Middle frontal gyrus (tissue), 1 donor: ENCODE results near the gene AP1M1.

ENCODE experiments used
- DNase-seq: peaks from one replicate; pipeline ENCODE4 v3.0.0-alpha.2; 2015; ENCODE audit warnings: low spot score; ENCODE audit errors: extremely low spot score

The AP1M1 gene

DNA sequence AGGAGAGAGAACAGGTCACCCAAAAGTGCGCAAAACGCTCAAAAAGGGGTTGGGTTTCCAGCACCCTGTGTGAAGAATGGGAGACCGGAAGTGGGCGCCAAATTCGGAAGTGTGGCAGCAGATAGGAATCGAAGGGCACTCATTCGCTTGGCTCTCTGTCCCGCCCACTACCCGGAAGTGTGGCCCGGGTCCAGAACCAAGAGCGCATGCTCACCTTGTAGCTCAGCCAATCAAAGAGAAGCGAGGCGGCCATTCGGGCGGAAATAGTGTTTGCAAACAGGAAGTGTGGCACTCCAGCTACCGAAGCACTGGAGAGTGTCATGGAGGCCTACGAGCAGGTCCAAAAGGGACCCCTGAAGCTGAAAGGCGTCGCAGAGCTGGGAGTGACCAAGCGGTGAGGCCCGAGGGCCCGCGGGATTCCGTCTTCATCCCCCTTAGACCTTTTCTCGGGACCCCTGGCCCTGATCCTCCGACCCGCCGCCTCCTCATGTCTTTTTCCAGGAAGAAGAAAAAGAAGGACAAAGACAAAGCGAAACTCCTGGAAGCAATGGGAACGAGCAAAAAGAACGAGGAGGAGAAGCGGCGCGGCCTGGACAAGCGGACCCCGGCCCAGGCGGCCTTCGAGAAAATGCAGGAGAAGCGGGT, 12.5 kb upstream of the AP1M1 start, which contains the start of gene FAM32A:
Gene FAM32A (plus strand): TSS at position 288 of the 645 bp plus-strand sequence. CDS start 33 bp downstream, at position 321.
- DNase-seq, result peak; percentile 96

DNA sequence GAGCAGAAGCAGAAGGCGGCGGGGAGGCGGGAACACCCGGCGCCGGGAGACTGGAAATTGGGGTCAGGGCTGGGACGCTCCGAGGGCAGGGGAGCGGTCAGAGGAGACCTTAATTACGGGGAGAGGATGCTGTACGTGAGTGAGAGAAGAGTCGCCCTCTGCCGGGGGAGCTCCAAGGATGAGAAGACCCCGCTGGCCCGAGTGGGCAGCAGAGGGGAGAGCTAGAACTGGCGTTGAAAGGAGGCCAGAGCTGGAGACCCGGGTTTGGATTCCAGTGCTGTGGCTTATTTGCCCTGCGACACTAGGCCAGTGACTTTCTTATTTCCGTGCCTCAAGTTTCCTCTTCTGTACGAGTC, 12.0 kb upstream of the AP1M1 start:
- DNase-seq, result no peak

DNA sequence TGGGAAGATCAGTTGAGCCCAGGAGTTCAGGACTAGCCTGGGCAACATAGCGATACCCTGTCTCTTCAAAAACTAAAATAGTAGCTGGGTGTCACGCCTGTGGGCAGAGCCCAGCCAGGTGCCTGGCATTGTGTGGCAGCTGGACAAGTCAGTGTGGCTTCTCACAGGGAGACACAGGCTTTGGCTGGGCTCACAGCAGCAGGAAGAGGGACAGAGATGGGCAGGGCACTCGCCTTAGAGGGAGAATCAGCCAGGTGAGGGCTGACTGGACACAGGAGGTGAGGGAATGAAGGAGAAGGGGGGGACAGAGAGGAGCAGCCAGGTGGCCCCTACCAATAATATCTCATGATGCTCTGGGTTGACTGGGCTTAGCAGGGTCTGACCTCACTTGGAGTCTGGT, 9.2 kb upstream of the AP1M1 start:
- DNase-seq, result no peak

DNA sequence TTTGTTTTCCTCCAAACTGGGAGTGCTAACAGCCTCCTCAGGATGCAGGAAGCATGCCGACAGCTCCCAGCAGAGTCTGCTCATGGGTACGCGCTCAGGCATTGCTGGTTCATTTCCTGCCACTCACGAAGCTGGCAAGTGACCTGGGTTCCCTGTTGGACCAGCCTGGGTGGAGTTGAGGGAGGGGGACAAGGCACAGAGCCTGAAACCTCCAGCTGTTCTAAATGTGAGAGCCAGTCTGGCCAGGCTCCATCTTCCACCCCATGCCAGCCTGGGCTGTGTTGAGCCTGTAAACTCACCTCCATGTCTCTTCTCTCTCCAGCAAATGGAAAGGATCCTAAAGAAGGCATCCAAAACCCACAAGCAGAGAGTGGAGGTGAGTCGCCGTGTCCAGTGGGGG, 7.5 kb upstream of the AP1M1 start:
- DNase-seq, result no peak

DNA sequence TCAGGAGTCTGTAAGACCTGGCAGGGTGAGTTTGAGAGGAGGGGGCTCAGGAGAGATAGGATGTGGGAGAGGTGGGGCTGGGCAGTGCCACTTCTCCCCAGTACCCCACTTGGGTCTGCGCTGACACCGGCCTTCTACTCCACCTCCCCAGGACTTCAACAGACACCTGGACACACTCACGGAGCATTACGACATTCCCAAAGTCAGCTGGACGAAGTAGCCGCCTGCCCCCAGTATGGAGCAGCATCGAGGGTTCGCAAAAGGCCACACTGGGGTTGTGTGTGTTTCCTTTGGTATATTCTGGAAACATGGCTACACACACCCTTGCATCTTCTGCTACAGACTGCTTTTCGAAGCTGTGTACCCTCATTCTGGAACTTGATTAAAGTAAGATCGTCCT, 7.0 kb upstream of the AP1M1 start:
- no peak for DNase-seq

DNA sequence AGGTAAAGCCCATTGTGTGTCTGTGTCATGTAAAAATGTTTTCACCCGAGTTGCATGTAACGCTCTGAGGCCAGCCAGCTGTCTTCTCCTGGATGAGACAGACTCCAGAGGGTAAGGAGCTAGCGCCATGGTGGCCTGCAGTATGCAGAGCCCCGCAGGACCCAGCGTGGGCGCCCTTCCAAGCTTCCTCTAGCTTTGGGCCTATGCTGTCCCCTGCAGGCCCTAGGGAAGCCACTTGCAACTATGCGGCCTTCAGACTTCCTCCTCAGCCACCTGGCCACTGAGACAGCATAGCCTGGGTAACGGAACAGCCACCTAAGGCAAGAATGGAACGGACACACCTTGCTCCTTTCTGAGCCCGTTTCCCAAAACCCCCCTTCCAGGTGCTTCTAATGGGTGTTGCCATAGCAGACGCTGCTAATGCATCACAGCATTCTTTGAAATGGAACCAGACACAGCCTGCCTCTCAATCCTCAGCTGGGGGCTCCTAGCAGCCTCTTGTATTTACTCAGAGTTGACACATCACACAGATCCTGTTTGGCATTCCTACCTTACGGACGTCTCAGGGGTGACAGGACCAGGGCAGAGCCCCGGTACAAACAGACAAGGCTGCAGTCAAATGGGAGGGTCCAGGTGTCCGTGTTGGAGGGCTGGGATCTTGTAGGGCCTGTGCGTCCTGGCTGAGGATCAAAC, 6.3 kb upstream of the AP1M1 start:
- no peak for DNase-seq

DNA sequence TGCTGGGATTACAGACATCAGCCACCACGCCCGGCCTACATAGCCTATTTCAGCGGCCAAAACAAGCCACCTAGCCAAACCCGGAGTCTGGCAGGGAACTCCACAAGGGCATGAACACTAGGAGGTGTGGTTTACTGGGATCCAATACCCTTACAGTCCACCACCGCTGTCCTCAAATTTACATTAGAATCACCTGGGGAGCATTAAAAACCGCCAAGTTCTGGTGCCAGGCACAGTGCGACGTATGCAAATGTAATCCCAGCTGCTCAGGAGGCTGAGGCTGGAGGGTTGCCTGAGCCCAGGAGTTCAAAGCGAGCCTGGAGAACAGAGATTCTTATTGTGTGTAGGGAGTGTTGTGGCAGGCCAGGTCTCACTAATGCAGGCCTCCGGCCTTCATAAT, 4.2 kb upstream of the AP1M1 start:
- DNase-seq, result no peak

DNA sequence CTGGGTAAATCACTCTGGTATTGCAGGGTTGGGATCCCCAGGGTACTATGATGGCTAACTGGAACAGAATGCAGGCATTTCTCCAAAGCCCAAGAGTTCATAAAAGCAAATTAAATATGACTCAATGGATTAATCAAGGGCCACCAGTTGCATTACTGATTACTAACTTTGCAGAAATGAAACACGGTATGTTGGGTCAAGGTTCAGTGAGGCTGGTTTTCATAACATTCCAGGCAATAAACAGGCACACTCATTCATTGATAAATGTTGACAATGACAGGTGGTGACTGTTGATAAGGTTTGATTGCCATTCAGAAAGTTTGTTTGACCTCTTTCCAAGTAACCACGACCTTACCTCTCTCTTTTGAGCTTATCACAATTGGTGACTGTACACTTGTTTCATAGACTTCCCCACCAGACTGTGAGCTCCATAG, 506 bp upstream of the AP1M1 start:
- no peak for DNase-seq

DNA sequence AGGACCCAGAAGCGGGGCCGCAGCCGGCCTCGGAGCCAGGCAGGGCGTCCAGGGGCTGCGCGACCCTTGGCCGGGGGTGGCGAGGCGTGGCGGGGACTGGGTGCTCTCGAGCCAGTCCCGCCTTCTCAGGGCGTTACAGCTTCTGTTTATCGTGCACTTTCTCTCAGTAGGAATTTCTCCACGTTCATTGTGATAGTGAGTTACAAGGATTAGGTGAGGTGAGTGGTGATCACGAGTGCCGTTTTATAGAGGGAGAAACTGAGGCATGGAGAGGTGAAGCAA, 600 bp downstream of the AP1M1 start:
- no peak for DNase-seq

DNA sequence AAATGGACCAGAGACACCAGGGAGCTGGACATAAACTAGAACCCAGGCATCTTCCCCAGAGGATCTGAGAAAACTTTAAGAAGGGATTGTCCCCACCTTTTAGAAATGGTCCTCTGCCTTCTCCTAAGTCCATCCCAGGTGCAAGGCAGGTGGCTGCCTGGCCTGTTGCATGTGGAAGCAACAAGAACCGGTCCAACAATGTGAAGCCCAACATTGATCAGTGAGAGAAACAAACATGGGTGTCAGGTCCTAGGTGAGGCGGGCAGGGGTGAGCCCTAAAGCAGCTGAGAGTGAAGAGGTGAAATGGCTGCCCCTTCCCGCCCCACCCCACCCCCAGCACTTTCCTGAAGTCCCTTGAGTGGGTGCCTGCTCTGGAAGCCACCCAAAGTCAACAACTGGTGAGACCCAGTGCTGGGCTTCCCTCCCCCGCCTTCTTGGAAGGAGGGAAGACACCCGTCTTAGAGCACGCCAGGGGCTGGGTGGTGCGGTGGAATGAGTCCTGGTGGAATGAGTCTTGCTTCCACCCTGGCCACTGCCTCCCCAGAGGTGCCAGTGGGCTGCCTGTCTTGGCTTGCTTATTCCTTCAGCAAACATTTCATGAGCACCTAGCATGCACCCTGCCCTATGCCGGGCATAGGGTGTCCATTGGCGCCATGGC, 1.7 kb downstream of the AP1M1 start:
- DNase-seq, result no peak

DNA sequence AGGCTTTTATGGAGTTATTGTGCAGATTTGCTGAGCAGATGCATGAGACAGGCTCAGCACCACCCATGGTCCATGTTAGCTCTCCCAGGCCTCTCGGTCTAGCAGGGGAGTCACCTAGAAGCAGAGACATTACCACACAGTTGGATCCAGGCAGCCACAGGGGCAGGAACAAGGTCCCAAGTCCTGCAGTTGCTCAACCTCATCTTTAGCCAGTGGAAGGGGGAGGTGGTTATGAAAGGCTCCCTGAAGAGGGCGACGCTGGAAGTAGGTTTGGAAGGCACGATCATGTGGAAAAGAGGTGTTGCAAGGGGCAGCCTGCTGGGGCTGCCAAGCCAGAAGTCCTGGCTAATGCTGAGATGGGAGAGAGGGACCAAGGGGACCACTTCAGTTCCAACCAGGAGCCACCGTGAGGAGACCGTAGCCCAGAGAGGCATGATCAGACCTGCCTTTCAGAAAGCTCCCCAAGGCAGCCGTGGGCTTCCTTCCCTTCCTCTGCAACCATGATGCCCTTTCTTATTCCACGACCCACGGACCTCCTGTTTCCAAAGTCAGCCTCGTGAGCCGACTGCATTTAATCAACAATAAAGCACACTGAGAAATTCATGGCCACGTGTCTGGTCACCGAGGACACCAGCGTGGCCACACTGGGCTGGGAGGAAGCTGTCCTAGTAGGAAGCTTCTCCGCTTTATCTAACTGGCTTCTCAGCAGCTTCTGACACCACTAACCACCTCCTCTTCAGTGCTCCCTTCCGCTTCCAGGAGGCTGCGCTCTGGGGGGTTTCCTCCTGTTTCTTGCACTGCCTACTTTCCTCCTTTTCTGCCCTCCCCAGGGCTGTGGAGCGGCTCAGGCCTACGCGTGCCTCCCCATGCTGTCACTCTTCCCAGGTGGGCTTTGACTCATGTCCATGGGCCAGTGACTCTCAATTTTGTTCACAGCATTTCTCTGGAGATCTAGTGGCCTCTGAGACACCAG, 2.6 kb downstream of the AP1M1 start:
- no peak for DNase-seq

DNA sequence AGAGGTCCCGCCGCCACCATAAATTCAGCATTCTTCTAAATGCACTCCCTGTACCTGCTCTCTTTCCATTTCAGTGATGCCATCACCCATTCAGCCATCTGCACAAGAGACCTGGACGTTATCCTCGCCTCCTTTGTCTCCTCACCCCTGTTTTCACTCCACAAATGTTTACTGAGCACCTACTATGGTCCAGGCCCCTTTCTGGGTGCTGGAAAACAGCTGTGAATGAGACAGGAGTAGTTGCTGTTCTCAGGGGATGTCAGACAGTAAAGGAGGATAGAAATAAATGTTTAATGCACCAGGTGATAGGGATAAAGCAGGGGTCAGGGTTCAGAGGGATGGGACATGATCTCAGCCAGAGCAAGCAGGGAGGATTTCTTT, 3.3 kb downstream of the AP1M1 start:
- DNase-seq, result no peak

DNA sequence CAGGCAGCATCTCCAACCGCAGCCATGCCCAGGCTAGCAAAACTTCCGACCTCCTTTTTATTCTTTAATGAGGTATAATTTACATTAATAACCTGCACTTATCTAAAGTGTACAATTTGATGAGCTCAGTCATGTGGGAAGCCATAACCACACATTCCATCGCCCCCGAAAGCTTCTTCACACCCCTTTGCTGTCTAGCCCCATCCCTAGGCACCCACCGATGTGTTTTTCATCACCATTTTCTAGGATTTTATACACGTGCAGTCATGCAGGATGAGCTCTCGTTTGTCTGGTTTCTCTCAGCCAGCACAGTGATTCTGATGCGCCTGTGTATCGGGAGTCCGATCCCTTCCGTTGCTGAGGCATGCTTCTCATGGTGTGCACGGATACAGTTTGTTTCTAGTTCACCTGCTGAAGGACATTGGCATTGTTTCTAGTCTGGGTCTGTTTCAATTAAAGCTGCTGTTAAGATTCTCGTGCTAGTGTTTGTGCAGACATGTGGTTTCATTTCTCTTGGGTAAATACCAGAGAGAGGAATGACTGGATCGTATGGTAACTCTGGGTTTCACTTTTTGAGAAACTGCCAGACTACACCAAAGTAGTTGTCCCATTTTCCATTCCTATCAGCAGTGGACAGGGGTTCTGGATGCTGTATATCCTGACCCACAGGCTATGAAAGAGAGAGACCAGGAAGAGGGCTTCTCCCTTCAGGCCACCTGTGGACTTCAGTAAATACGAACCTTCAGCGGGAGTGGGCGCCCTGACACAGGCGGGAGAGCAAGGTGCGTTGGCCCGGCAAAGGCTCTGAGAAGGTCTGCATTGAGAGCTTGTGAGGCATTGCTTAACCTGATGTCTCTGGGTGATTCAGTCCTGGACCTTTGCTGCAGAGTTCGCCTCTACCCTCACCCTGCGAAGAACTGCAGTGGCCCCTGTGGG, 4.9 kb downstream of the AP1M1 start:
- no peak for DNase-seq

DNA sequence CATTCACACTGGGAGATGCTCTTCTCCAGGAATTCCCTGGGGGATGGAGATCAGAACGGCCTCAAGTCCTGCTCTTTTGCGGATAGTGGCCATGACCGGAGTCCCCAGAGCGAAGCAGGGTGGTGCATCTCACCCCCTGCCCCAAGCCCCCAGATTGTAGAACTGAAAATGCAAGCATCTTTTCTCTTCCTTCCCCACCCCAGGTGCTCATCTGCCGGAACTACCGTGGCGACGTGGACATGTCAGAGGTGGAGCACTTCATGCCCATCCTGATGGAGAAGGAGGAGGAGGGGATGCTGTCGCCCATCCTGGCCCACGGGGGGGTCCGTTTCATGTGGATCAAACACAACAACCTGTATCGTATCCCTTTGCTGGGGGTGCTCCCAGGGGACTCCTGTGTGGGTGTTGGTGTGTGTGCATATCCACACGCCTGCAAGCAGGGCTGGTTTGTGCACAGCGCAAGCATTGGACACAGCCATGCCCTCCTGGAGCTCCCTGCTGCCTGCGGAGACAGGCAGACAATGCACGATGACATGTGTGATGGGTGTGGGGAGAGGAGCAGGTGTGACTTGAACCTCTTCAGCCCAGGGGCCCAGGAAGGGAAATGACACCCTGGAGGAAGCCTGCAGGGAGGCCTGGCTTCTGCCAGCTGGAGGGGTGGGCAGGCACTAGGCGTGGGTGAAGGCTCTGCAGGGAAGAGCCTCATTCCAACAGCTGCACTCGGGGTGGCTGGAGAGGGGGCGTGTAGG, 5.7 kb downstream of the AP1M1 start:
- DNase-seq, result no peak

DNA sequence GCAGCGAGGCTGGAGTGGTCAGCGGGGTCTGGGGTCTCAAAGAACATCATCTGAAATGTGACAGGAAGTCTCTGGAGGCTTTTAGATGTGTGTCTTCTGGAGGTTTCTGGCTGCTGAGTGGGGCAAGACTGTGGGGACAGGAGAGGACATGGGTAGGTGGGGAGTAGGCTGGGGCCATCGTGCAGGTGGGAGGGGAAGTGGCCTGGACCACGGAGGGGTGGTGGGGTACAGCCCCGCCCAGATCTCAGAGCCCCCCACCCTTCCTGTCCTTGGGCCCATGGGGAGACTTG, 6.2 kb downstream of the AP1M1 start:
- no peak for DNase-seq

DNA sequence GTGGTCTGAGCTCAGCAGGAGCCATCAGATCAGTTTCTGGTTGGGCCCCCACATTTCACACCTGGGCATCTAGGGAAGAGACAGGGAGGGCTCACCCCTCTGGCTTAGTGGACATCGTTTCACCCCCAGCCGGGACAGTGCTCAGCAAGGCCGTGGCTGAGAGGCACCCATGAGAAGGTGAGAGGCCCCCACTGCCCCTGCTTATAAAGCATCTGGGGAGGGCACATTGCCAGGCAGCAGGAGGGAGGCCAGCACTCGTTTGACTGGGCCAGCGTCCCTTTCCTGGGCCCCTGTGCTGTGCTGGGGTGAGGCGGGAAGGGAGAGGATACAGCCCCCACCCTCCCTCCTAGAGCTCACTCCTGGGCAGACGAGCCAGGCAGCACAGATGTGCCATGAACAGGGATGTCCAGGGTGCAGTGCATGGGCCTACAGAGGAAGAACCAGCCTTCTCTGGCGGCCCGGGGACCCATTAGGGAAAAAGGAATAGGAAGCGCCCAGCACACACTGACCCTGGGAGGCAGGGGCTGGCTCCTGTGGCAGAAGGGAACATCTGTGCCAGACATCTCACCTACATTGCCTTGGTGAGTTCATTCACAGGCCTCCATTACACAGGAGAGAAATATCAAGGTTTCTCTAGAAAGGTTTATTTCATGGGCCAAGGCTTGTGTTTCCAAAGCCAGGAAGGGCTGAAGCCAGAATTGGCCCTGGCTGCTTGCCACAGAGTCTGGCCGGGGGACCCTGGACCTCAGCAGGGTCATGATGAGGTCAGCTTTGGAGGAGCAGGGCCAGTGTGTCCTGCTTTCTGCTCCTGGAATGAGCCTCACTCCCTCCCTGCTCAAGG, 7.7 kb downstream of the AP1M1 start:
- no peak for DNase-seq

DNA sequence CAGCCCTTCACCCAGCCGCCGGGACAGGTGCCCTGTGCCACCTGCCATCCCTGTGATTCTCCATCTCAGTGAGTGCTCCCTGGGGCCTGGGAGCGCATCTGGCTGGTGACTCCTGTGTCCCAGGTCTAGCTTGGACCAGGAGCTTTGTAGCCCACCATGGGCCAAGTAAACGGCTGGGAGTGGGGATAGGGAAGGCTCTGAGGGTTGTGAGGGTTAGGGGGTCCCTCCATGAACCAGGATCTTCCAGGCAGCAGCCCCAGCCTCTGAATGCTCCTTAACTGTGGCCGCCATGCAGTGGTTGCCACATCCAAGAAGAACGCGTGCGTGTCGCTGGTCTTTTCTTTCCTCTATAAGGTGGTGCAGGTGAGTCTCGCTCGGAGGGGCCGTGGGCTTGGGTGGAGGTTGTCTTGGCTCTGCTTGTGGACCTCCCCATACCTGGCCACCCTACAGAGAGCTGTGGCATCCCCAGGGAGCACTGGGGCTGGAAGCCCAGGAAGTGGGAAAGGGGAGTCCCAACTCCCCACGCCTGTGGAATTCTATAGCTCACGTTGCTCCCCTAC, 8.4 kb downstream of the AP1M1 start:
- no peak for DNase-seq

DNA sequence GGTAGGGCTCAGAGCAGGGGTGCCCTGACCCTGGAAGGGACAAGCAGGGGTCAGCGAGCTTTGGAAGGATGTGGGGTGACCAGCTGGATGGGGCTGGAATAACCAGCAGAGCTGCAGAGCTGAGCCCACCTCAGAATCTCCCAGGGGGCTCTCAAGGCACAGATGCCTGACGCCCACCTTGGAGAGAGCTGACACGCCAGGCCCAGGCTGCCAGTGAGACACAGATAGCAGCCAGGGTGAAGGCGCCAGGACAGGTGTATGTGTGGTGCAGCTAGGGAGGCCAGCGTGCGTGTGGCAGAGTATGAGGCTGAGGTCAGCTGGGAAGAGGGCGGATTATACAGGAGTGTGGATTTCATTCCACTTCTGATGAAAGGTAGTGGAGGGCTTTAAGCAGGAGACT, 8.9 kb downstream of the AP1M1 start:
- DNase-seq, result no peak

DNA sequence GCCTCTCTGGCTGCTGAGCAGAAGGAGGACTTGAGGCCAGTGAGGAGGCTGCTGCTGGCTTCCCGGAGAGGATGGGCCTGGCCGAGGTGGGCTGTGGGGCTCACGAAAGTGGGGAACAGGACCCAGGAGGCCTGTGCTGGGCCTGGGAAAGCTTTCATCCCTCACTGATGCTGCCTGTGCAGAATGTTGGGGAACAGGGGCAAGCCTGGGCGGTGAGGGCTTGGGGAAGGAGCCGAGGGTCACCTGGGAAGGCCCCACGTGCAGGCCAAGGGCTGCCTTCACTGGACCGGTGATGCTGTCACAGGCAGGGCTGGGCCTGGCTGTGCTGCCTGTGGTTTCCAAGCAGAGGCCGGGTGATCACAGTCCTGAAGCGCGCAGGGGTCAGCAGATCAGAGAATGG, 9.4 kb downstream of the AP1M1 start:
- DNase-seq, result no peak
